Activated T-cell treated with anti-CD3 and anti-CD28 coated beads for 4 hours (primary cell): ENCODE data around the gene RAPGEF6.
"Not testable (repeated sequence)": the region's sequence is repeated elsewhere in the genome, so short reads cannot be mapped to it uniquely, and the experiment has no call there.

Source experiments
- DNase-seq: peaks from one replicate; pipeline ENCODE4 v3.0.0-alpha.2; 2020

The RAPGEF6 gene

DNA sequence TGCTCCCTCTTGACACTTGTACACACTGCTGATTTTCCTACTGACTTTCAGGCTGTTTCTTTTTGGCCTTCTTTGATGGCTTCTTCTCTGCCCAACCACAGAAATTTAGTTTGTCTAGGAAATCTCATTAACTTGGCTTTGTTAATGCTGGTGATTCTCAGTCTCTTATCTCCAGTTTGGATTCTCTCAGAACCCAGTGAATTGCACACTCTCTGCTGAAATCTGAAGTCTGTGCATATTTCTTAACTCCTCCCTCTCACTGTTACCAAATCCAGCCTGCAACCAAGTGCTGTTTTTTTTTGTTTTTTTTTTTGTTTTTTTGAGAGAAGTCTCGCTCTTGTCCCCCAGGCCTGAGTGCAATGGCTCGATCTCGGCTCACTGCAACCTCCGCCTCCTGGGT, 254.0 kb downstream of the RAPGEF6 start:
- DNase-seq: no peak

DNA sequence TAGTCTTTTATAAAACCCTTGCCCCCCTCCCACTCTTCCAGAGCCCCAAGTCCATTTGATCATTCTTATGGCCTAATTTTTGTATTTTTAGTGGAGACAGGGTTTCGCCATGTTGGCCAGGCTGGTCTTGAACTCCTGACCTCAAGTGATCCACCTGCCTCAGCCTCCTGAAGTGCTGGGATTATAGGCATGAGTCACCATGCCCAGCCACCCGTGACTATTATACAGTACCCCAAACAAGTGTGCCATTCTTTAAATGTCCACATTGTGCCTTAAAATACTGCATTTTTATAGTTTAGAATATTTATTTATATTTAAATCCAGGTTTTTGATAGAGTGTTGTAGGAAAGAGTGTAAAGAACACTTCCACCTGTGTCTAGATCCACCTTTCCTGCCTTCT, 254.8 kb downstream of the RAPGEF6 start:
- DNase-seq: not testable (repeated sequence)

DNA sequence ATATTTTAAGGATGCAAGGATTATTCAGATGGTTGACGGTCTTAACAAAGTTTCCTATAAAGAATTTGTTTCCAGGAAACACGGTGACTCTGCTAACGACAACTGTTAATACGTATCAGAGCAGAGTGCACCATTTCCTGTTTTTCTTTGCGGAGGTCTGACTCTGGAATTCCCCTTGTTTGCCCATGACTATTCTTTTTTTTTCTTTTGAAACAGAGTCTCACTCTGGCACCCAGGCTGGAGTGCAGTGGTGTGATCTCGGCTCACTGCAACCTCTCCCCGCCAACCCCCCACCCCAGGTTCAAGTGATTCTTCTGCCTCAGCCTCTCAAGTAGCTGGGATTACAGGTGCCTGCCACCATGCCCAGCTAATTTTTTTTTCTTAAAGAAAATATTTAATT, 255.3 kb downstream of the RAPGEF6 start:
- peak; percentile 54 for DNase-seq

DNA sequence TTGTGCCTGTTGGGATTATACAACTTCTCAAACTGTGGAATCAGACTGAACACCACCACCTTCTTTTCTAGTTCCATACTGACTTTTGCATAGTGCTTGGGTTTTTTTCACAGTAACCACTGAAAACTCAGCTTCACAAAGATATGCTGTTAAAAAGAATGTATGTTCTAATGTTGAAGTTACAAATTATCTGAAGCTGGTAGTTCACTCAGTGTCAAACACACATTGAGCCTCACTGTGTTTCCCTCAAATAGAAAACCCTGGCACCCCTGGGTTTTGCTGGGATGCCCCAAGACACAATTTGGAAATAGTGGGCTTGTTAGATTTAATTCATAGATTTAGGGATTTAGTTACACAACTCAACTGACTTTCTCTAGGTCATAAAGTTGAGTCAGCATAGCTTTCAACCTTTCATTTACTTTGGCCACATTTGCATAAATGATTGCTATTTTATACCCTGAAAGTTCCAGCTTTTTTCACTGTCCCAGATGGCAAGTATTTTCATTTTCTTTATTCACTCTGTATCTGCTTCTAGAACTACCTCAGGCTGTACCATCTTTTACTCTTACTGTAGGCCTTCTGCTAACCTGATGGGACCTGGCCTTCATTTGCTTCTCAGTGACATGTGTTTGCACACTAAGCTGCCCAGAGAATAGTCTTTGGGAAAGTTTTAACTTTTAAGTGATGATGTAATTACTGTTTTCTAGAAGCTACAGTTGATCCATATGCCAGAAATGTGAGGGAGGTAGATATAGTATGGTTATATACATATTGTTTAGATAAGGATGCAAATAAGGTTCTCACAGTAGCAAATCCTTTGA, 256.1 kb downstream of the RAPGEF6 start:
- DNase-seq: no peak

DNA sequence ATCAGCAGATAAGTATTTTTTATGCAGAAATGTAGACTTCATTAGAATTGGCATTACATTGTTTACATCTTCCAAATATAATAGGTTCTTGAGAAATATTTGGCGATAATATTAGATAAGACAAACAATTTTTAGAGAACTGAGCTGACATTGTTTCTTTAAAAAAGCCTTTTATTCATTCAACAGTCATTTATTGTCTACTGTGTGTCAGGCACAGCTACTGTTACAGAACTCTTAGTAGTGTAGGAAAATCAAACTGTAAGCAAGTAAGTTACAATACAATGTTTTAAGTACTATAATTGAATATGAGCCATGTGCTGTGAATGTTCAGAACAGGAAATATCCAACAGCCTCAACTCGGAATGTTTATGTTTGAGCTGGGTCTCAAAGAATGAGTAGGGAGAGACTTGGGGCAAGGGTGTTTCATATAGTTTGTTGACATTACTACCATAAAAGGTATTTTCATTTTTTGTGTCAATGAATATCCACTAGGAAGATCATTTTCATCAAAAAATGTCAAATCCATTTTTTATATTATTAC, 257.2 kb downstream of the RAPGEF6 start:
- no peak for DNase-seq

DNA sequence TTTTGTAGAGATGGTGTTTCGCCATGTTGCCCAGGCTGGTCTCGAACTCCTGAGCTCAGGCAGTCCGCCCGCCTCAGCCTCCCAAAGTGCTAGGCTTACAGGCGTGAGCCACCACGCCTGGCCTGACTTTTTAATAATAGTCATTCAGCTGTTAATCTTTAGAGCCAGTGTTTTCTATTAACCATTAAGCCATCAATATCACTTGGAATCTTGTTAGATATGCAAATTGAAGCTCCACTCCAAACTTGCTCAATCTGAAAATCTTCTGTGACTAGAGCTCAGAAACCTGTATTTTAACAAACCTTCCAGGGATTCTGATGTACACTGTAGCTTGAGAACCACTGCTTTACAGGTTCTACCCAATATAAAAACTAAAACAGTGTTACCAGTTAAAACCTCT, 257.7 kb downstream of the RAPGEF6 start:
- no peak for DNase-seq

DNA sequence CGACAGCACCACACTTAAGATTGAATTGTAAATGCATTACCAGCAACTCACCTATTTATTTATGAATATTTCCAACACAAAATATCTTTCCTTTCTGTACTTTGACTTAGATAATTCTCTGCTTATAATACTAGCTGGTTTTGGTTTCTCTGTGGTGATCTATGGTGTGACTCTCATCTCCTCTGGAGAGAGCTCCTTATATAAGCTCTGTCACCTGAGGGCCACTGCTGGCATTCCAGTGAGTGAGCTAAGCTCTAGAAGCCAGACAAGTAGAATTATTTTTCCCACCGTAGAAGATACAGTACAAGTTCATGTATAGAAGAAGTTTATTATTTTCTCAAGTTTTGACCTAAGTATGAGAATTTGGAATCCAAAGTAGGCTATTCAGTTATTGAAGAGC, 259.7 kb downstream of the RAPGEF6 start:
- no peak for DNase-seq
